GM12874 (cell line): ENCODE measurements around the gene CYBRD1.

Experiments used
- CTCF ChIP-seq: IDR thresholded peaks from 2 replicates; pipeline ENCODE4 v1.5.1; 2011; ENCODE audit warnings: low read depth, mild to moderate bottlenecking, control low read depth, low read length, moderate library complexity; ENCODE audit not compliant: insufficient read depth

CYBRD1 gene

GRCh38 chr2:171578127-171578803 is 56.0 kb downstream of the CYBRD1 start:
- TF ChIP-seq CTCF = no peak

- no peak for TF ChIP-seq CTCF
These were observed 57.2 kb downstream of the CYBRD1 start for GRCh38 chr2:171579481-171579880.

GRCh38 chr2:171583566-171583965 is 61.3 kb downstream of the CYBRD1 start:
- TF ChIP-seq CTCF = no peak

- no peak for TF ChIP-seq CTCF
These were observed 61.7 kb downstream of the CYBRD1 start for GRCh38 chr2:171584001-171584400.

GRCh38 chr2:171587132-171587531 is 64.9 kb downstream of the CYBRD1 start:
- no peak for TF ChIP-seq CTCF

- TF ChIP-seq CTCF = no peak
These were observed 65.3 kb downstream of the CYBRD1 start for GRCh38 chr2:171587567-171587966.

- no peak for TF ChIP-seq CTCF
These were observed 67.8 kb downstream of the CYBRD1 start for GRCh38 chr2:171590116-171590515.
